Ammon's horn (tissue), 1 donor: Measurements from ENCODE around the gene NEURL3.
"Not testable (repeated sequence)": the region's sequence is repeated elsewhere in the genome, so short reads cannot be mapped to it uniquely, and the experiment has no call there.

Experiments used
- DNase-seq: peaks from one replicate; pipeline ENCODE4 v3.0.0-alpha.2; 2016; ENCODE audit warnings: low spot score

Gene NEURL3

GRCh38 chr2:96505231-96505889 is at the start of gene NEURL3:
TSS of gene NEURL3 (minus strand) at chr2:96505357. CDS start at chr2:96505286, 71 bp downstream.
- peak; percentile 2 for DNase-seq

DNA sequence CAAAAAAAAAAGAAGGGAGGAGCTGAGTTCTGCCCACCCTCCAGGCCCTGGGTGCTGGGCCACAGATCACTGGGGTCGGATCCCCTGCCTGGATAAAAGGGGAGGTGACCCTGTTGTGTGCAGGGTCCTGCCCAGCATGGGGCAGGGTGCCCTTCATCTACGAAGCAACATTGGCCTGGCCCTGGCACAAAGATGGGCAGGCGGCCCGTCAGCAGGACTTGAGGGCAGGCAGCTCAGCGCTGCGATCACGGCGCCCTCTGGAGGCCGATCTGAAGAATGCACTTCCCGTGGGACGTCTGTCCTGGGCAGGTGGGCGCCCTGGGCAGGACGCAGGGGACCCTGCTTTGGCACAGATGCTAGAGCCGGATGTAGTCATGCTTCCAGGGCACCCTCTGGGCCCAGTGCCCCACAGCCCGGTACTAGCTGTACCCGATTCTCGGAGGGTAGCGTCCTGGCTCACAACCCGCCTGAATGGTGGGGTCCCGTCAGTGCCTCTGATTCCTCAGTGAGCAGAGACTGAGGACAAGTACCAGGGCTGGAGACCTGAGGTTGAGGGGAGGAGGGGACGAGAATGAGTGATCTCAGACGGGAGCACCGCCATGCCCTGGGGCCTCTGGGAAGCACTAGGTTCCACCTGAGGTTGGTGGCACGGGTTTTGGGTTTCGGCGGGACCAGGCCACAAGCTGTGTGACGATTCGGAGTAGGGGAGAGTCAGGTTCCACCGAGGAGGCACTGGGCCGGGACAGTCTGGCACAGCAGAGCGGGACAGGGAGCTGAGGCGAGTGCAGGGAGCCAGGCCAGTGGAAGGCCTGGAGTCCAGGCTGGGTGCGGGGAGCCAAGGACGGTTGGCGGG is 49.4 kb upstream of the NEURL3 start:
- DNase-seq = peak; percentile 85

DNA sequence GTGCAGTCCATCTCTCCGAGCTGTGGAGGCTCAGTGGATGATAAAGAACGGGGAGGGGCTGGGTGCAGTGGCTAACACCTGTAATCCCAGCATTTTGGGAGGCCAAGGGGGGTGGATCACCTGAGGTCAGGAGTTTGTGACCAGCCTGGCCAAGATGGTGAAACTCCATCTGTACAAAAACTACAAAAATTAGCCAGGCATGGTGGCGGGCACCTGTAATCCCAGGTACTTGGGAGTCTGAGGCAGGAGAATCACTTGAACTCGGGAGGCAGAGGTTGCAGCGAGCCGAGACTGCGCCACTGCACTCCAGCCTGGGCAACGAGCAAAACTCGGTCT is 48.8 kb upstream of the NEURL3 start:
- not testable (repeated sequence) for DNase-seq

DNA sequence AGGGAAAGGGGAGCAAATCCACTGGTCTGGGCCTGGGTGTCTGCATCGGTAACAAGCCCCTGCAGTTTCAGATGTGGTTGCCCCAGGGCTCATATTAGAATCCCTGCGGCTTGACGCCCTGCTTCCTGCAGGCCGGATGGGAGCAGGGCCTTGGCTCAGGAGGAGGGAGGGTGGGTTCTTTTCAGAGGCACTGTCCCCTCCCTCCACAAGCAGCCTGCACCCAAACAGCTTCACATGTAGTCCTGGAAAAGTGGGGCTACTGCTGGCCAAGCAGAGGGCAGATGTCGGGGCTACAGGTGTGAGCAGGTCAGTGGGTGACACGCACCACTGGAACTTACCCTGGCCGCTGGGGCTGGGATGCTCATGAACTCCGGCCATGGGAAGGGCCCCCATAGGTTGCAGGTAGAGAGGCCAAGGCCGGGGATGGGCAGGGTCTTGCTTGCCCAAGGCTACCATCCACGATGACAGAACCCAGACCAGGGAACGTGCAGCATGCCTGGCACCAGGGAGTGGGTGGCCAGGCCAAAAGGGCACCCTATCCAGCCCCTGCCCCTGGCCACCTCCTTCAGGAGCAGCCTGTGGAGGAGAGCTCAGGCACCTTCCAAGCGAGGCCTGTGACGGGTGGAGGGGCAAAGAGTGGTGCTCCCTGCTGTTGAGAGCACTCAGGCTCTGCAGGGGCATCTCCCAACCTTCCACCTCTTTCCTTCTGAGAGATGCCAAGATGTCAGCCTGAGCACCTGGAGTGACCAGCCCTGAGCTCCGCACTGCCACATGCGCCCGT is 48.2 kb upstream of the NEURL3 start:
- DNase-seq = no peak

- no peak for DNase-seq
Measured at GRCh38 chr2:96552315-96553175, 47.4 kb upstream of the NEURL3 start.

DNA sequence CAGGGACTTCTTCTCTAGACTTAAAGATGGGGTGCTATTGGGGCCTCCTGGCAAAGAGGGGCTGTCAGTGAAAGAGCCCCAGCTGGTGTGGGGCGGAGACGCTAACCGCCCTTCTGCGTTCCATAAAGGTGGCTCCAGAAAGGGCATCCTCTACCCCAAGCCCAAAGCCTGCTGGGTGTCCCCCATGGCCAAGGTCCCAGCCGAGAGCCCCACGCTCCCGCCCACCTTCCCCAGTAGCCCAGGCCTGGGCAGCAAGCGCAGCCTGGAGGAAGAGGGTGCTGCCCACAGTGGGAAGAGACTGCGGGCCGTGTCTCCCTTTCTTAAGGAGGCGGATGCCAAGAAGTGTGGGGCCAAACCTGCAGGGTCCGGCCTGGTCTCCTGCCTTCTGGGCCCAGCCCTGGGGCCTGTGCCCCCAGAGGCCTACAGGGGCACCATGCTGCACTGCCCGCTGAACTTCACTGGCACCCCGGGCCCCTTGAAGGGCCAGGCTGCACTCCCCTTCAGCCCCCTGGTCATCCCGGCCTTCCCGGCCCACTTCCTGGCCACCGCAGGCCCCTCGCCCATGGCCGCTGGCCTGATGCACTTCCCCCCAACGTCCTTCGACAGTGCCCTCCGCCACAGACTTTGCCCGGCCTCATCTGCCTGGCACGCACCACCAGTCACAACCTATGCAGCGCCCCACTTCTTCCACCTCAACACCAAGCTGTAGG is 46.6 kb upstream of the NEURL3 start:
- DNase-seq = no peak

DNA sequence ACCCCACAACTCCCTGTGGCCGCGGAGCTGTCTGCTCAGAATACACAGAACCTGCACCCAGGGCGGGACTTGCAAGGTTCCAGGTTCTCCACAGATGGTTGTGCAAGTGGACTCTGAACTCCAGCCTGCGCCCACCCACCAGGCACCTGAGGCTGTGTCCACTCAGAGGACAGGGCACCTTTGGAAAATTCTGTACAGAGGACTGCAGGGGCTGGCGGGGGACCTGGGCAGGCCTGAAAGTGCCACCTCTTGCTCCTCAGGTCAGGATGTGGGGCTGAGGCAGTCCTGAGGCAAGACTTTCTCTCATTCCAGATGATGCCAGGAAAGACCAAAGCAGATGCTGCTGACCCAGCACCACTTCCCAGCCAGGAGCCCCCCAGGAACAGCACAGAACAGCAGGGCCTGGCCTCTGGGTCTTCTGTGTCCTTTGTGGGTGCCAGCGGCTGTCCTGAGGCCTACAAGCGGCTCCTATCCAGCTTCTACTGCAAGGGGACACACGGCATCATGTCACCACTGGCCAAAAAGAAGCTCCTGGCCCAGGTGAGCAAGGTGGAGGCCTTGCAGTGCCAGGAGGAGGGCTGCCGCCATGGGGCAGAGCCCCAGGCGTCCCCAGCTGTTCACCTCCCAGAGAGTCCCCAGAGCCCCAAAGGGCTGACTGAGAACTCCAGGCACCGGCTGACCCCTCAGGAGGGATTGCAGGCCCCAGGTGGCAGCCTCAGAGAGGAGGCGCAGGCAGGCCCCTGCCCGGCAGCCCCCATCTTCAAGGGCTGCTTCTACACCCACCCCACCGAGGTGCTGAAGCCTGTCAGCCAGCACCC is 45.8 kb upstream of the NEURL3 start:
- DNase-seq = no peak

GRCh38 chr2:96549967-96550786 is 45.0 kb upstream of the NEURL3 start:
- DNase-seq = no peak

DNA sequence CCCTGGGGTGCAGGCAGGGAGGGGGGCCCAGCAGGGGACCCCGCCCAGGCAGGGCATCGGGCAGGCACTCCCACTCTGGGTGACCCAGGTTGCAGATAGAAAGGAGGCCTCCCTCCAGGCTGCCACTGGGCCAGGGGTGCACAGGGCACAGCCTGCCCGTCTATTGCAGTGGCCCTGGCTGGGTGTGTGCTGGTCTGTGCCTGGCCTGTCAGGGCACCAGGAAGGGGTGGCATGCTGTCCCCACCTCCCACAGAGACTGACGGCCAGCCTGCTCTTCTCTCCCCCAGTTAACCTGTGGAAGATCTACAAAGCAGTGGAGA is 44.3 kb upstream of the NEURL3 start:
- no peak for DNase-seq

DNA sequence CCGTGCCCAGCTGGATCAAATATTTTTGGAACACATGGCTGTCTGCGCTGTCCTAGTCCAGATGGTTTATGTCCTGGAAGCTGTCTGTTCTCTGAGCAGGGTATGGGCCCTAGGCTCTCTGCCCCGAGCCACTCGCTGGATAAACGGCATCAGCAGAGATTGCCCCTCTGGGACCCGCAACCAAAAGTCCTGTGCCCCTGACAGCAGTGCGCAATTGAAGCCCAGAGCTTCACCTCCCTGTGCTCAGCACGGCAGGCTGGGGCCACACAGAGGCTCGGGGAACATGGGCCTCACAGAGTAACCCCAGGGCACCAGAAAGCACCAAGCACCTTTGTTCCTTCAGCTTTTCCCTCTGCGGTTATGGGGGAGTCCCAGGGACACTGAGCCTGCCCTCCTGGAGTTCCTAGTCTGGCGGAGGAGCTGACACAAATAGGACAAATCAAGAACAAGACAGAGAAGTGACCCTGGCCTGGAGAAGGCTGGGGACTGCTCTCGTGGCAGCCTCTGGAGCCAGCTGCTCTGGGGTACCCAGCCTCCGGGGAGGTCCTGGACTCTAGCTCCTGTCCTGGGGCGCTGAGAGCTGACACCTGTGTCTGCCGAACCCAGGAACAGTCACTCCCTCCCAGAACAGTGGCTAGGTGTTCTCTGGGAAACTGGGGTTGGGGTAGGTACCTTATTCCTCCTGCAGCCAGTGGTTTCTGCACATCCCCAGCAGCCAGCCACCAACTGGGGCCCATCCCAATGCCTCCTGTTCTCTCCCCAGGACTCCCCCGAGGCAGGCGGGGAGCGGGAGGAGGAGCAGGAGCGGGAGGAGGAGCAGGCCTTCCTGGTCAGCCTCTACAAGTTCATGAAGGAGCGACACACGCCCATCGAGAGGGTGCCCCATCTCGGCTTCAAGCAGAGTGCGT is 43.7 kb upstream of the NEURL3 start:
- DNase-seq = no peak

GRCh38 chr2:96547731-96548171 is 42.6 kb upstream of the NEURL3 start:
- DNase-seq = no peak

DNA sequence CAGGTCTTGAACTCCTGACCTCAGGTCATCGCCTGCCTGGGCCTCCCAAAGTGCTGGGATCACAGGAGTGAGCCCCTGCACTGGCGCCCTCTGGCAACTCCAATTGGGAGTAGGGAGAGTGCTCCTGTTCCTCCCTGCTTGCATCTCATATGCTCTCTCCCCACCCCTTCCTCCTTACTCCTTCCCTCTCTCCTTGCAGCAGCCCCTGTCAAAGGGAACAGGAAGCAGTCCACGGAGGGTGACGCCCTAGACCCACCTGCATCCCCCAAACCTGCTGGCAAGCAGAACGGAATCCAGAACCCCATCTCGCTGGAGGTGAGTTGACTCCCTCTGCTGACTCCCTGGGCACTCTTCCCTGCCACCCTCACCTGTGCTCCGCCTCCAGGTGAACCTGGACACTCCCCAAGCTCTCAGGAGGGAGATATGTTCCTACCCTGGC is 42.1 kb upstream of the NEURL3 start:
- no peak for DNase-seq

GRCh38 chr2:96546797-96547196 is 41.6 kb upstream of the NEURL3 start:
- DNase-seq = no peak

DNA sequence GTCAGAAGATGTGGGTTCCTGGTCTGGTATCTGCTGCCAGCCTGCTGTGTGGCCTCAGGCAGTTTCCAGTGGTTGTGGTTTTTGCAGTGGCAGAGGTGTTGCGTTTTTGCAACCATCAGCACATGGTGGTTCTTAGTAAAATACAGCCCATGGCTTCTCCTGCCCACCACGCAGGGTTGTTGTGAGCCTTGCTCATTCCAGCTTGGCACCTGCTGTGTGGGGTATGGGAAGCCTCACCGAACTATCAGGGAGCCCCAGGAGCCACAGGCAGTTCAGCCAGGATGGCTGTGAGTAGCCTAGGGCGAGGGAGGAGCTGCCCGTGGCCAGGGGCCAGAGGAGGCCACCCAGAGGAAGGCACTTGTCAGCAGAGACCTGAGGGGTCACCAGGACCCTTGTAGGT is 41.2 kb upstream of the NEURL3 start:
- DNase-seq = no peak

GRCh38 chr2:96542357-96542977 is 37.3 kb upstream of the NEURL3 start:
- DNase-seq = no peak

GRCh38 chr2:96541398-96542152 is 36.4 kb upstream of the NEURL3 start:
- no peak for DNase-seq

- DNase-seq = no peak
Measured at GRCh38 chr2:96540136-96540535, 35.0 kb upstream of the NEURL3 start.
